ENCODE results near the gene HIF3A.

DNA sequence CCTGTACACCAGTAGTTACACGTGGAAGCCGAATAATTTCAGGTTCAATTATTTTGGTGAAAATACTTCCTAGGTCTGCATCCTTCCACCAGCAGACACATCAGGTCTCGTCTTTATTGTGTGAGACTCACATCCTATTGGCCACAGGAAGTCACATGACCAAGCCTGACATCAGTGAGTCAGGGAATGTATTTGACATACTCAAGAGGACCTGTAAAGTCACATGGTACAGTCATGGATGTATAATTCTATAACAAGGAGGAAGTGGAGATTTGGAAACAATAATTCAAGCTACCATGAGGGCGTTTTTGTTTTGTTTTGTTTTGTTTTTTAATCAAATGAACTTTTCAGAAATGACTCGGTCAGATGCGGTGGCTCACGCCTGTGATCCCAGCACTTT lies 9.3 kb upstream of the HIF3A start:
- TF ChIP-seq BCL3 (IDR thresholded peaks at IDR 0.05) (no peak), ZFP36 (IDR thresholded peaks at IDR 0.05; ENCODE audit: borderline replicate concordance, partially characterized antibody) (no peak), BHLHE40 (IDR thresholded peaks at IDR 0.05; ENCODE audit: low read depth, low read length) (no peak)

All from A549 (cell line).